HepG2 (cell line): ENCODE data around the gene C2. TPM values are rescaled to one million over a fixed set of nuclear protein-coding genes. Genes with fewer than 3 reads are reported as not detected.
A peak's percentile ranks its signal among the peaks of the same experiment; 100 is the strongest.

ENCODE experiments used
- ARNTL ChIP-seq: sonication (generic); formaldehyde crosslinking; IDR thresholded peaks from 2 replicates; pipeline ENCODE4 v1.4.0; 2020; ENCODE audit warnings: mild to moderate bottlenecking, missing genetic modification reagents
- ATF1 ChIP-seq: IDR thresholded peaks from 2 replicates; pipeline ENCODE4 v1.6.1; 2016; ENCODE audit warnings: mild to moderate bottlenecking, control low read depth
- DNMT3B ChIP-seq: conservative IDR thresholded peaks from 2 replicates; pipeline ENCODE4 v1.6.1; 2016; ENCODE audit warnings: missing biosample characterization, control low read depth
- ESRRA ChIP-seq: sonication (generic); formaldehyde crosslinking; IDR thresholded peaks from 2 replicates; pipeline ENCODE4 v1.5.1; 2020; ENCODE audit warnings: mild to moderate bottlenecking, low read depth, missing genetic modification reagents
- FUBP1 ChIP-seq: sonication (generic); formaldehyde crosslinking; IDR thresholded peaks from 2 replicates; pipeline ENCODE4 v1.5.1; 2020; ENCODE audit warnings: missing genetic modification reagents, mild to moderate bottlenecking, borderline replicate concordance
- GFI1 ChIP-seq: sonication (generic); formaldehyde crosslinking; IDR thresholded peaks from 2 replicates; pipeline ENCODE4 v1.5.0; 2020; ENCODE audit warnings: missing genetic modification reagents, mild to moderate bottlenecking, borderline replicate concordance
- GPN1 ChIP-seq: sonication (generic); formaldehyde crosslinking; IDR thresholded peaks from 2 replicates; pipeline ENCODE4 v1.5.1; 2020; ENCODE audit warnings: missing genetic modification reagents, borderline replicate concordance
- JDP2 ChIP-seq: sonication (generic); formaldehyde crosslinking; IDR thresholded peaks from 2 replicates; pipeline ENCODE4 v1.8.1; 2022; ENCODE audit warnings: missing genetic modification reagents, borderline replicate concordance
- JUNB ChIP-seq: sonication (generic); formaldehyde crosslinking; IDR thresholded peaks from 2 replicates; pipeline ENCODE4 v1.8.0; 2022; ENCODE audit warnings: missing genetic modification reagents, mild to moderate bottlenecking, borderline replicate concordance
- MBD4 ChIP-seq: IDR thresholded peaks from 2 replicates; pipeline ENCODE4 v1.6.1; 2012; ENCODE audit warnings: low read length, inconsistent platforms, borderline replicate concordance
- MIER2 ChIP-seq: IDR thresholded peaks from 2 replicates; pipeline ENCODE4 v1.6.1; 2016; ENCODE audit warnings: missing biosample characterization, missing genetic modification reagents
- NCOA2 ChIP-seq: sonication (generic); formaldehyde crosslinking; IDR thresholded peaks from 2 replicates; pipeline ENCODE4 v1.8.0; 2022; ENCODE audit warnings: inconsistent platforms
- PCBP2 ChIP-seq: fragments of 200-400 bp; formaldehyde crosslinking; optimal IDR thresholded peaks from 2 replicates; pipeline ENCODE3; 2018; ENCODE audit warnings: low read length, low read depth; ENCODE audit not compliant: poor library complexity, severe bottlenecking
- PHF20 ChIP-seq: sonication (generic); formaldehyde crosslinking; IDR thresholded peaks from 2 replicates; pipeline ENCODE4 v1.5.0; 2020; ENCODE audit warnings: mild to moderate bottlenecking, missing genetic modification reagents
- PITX1 ChIP-seq: sonication (generic); formaldehyde crosslinking; IDR thresholded peaks from 2 replicates; pipeline ENCODE4 v1.5.1; 2020; ENCODE audit warnings: mild to moderate bottlenecking, missing genetic modification reagents
- POGZ ChIP-seq: sonication (generic); formaldehyde crosslinking; IDR thresholded peaks from 2 replicates; pipeline ENCODE4 v1.4.0; 2020; ENCODE audit warnings: mild to moderate bottlenecking, missing genetic modification reagents
- POLR2AphosphoS5 ChIP-seq: IDR thresholded peaks from 2 replicates; pipeline ENCODE4 v1.6.1; 2012; ENCODE audit warnings: low read depth, low read length
- RBFOX2 ChIP-seq: fragments of 200-400 bp; formaldehyde crosslinking; IDR thresholded peaks from 2 replicates; pipeline ENCODE4 v1.6.1; 2017; ENCODE audit warnings: low read depth, mild to moderate bottlenecking, low read length
- SIX4 ChIP-seq: sonication (generic); formaldehyde crosslinking; IDR thresholded peaks from 2 replicates; pipeline ENCODE4 v1.4.0; 2020; ENCODE audit warnings: missing genetic modification reagents
- TBP ChIP-seq: sonication (generic); formaldehyde crosslinking; IDR thresholded peaks from 2 replicates; pipeline ENCODE4 v1.5.0; 2020; ENCODE audit warnings: missing genetic modification reagents
- ZNF260 ChIP-seq: sonication (generic); formaldehyde crosslinking; IDR thresholded peaks from 2 replicates; pipeline ENCODE4 v1.4.0; 2020; ENCODE audit warnings: missing genetic modification reagents, low read depth, mild to moderate bottlenecking, borderline replicate concordance
- ZNF3 ChIP-seq: IDR thresholded peaks from 2 replicates; pipeline ENCODE4 v1.7.0; 2017; ENCODE audit warnings: inconsistent platforms
- ZNF660 ChIP-seq: sonication (generic); formaldehyde crosslinking; IDR thresholded peaks from 2 replicates; pipeline ENCODE4 v1.5.1; 2020; ENCODE audit warnings: mild to moderate bottlenecking, low read depth, missing genetic modification reagents, borderline replicate concordance
- ZNF768 ChIP-seq: sonication (generic); formaldehyde crosslinking; IDR thresholded peaks from 2 replicates; pipeline ENCODE4 v1.4.0; 2020; ENCODE audit warnings: missing genetic modification reagents
- ZNF780A ChIP-seq: sonication (generic); formaldehyde crosslinking; IDR thresholded peaks from 2 replicates; pipeline ENCODE4 v1.8.0; 2022; ENCODE audit warnings: mild to moderate bottlenecking, missing genetic modification reagents, moderate library complexity
- polyA plus RNA-seq, 8 experiments: library from polyadenylated mRNA; depleted of rRNA in 3 of 8; stranded (reverse) in 7 of 8; unstranded in 1 of 8; fragments of >200 nt; fragmentation: Illumina TruSeq in 4 of 8; extraction: Trizol in 4 of 8; gene quantifications; 2 replicates each; pipeline versions ENCODE4 v1.2.1 to v1.2.3, GENCODE V29; 2011 to 2016; ENCODE audit warnings: low read depth in 4 of 8, missing spikeins in 1 of 8, mixed read lengths in 1 of 8; ENCODE audit not compliant: insufficient read depth in 1 of 8
- total RNA-seq, 5 experiments: library from RNA; depleted of rRNA; stranded (reverse); fragments of >200 nt; fragmentation: Illumina TruSeq; extraction: Trizol; gene quantifications; 2 replicates each; pipeline ENCODE4 v1.2.3, GENCODE V29; 2016; ENCODE audit warnings: low read depth in 1 of 5
- TF ChIP-seq, protein P1 (sequence below): sonication (generic); formaldehyde crosslinking; conservative IDR thresholded peaks from 2 replicates; pipeline ENCODE4 v1.8.1; 2023; ENCODE audit warnings: missing genetic modification reagents
- TF ChIP-seq, protein P2 (sequence below): IDR thresholded peaks from 2 replicates; pipeline ENCODE4 v1.6.1; 2016; ENCODE audit warnings: missing biosample characterization, missing genetic modification reagents, low read depth

Gene C2
- total and polyA plus RNA-seq, 2 of the 13 experiments (the other 11 are each of a cell fraction or from before 2014, with no cell fraction given): 165 to 307 TPM

DNA sequence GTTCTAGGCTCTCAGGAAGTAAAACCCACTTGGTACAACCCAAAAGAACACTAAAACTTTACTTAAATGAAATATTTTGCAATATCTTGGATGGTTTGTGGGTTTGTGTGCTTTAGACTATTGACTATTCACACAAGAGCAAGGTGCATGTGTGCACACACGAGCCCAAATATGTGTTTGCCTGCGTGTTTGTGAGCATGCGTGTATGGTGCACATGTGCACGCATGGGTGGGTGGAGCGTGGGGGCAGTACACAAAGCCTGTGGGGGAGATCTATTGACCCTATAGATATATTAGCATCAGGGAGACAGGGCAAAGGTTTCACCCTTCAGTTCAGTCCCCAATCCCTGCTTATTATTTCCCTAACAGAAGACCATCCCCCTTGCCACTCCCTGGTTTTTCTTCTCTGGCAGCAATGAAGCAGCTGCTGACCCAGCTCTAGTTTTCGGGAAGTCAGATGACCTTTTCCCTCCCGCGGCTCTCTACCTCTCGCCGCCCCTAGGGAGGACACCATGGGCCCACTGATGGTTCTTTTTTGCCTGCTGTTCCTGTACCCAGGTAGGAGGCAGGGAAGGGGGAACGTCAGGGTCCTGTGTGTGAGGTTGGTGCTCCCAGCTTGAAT, at the start of gene C2 (continued):
- TF ChIP-seq, protein P1, sequence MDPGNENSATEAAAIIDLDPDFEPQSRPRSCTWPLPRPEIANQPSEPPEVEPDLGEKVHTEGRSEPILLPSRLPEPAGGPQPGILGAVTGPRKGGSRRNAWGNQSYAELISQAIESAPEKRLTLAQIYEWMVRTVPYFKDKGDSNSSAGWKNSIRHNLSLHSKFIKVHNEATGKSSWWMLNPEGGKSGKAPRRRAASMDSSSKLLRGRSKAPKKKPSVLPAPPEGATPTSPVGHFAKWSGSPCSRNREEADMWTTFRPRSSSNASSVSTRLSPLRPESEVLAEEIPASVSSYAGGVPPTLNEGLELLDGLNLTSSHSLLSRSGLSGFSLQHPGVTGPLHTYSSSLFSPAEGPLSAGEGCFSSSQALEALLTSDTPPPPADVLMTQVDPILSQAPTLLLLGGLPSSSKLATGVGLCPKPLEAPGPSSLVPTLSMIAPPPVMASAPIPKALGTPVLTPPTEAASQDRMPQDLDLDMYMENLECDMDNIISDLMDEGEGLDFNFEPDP (CRISPR knock-in tag): no peak
- TF ChIP-seq ZNF660 (CRISPR knock-in tag) (no peak), GPN1 (CRISPR knock-in tag) (no peak), GFI1 (CRISPR knock-in tag) (0 out of 2 replicates have a peak, but pooled peaks have one; percentile 44), ZNF260 (no peak), TBP (CRISPR knock-in tag) (no peak), ATF1 (CRISPR knock-in tag) (peak; percentile 79), NCOA2 (CRISPR knock-in tag) (peak; percentile 93), POGZ (CRISPR knock-in tag) (peak; percentile 63; the same call in 1 of the 2 replicates), MIER2 (CRISPR knock-in tag) (no peak), PITX1 (CRISPR knock-in tag) (peak; percentile 77; the same call in 1 of the 2 replicates), JUNB (CRISPR knock-in tag) (no peak; the same call in 1 of the 2 replicates), PCBP2 (no peak), RBFOX2 (peak; percentile 54; the same call in 1 of the 2 replicates), ZNF780A (peak; percentile 85; the same call in 1 of the 2 replicates), DNMT3B (no peak), ARNTL (CRISPR knock-in tag) (peak; percentile 95), ZNF3 (CRISPR knock-in tag) (peak; percentile 25; the same call in 1 of the 2 replicates), MBD4 (no peak), JDP2 (no peak), SIX4 (peak; percentile 74), ESRRA (CRISPR knock-in tag) (peak; percentile 16; the same call in 1 of the 2 replicates), POLR2AphosphoS5 (peak; percentile 70), FUBP1 (CRISPR knock-in tag) (0 out of 2 replicates have a peak, but pooled peaks have one; percentile 27), ZNF768 (CRISPR knock-in tag) (no peak), PHF20 (CRISPR knock-in tag) (no peak)
- TF ChIP-seq, protein P2, sequence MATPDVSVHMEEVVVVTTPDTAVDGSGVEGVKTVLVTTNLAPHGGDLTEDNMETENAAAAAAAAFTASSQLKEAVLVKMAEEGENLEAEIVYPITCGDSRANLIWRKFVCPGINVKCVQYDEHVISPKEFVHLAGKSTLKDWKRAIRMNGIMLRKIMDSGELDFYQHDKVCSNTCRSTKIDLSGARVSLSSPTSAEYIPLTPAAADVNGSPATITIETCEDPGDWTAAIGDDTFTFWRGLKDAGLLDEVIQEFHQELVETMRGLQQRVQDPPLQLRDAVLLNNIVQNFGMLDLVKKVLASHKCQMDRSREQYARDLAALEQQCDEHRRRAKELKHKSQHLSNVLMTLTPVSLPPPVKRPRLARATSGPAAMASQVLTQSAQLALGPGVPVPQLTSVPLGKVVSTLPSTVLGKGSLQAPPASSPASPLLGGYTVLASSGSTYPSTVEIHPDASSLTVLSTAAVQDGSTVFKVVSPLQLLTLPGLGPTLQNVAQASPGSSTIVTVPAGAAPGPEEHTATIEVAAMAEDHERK (CRISPR knock-in tag): no peak
